Right kidney (tissue), 1 donor: ENCODE data around the gene CFAP46.

ENCODE experiments used
- DNase-seq: peaks from one replicate; pipeline ENCODE4 v3.0.0-alpha.2; 2016

CFAP46 gene

DNA sequence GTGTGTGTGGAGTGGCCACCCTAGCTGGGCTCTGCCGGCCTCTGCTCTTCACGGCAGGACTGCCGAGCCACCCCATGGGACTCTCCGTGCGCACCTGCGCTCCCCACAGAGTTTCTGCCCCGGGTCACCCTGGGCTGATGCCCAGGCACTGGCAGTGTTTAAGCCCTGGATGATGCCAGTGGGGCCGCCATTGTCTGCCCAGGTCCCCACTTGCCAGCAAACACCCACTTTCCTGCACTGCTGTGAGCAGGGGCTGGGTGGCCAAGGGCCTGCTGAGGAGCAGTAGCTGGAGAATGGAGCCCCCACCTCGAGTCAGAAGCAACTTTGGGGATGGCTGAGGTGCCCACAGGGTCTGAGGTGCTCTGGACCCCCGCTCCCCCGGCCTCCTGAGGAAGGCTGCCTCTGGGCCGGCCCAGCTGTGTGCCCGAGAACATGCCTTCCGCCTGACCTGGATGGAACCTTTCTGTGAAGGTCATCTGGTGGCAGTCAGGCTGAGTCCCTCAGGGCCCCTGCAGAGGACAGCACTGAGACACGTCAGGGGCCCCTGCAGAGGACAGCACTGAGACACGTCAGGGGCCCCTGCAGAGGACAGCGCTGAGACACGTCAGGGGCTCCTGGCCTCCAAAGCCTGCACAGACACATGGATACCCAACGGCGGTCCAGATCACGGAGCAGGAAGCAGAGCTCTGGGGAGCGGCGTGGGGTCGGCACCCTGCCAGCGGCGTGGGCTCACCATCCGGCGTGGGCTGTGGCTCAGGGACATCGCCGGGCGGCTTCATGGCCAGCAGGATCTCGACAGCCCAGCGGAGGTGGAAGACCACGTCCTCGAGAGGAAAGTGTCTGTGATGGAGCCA, 62.0 kb downstream of the CFAP46 start:
- DNase-seq: no peak

DNA sequence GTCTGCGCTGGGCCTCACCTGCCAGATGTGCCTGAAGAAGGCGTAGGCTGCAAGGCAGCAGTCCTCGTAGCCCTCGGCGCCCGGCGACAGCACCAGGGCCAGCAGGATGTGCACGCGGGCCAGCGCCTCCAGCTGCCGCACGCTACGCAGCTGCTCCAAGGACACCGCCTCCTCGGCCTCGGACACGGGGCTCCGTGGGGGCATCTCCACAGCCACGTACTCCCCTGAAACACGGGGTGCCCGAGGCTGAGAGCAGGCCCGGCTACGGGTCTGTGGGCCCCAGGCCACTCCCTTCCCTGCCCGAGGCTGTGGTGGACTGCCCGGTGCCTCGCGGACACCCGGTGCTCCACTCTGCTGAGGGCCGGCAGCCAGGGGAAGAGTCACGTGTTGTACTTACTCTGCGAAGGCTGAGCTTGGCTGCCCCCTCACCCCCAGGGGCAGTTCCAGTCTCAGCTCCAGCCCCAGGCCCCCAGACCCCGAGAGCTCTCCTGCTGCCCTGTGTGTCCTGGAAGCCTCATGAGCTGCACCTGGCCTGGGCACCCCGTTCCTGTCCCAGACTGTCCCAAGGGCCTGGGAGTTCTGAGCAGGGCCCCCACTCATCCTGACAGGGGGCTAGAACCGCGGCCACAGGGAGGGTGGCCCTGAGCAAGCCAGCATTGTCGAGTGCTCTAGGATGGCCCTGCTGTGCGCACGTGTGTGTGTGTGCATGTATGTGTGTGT, 62.8 kb downstream of the CFAP46 start:
- no peak for DNase-seq

DNA sequence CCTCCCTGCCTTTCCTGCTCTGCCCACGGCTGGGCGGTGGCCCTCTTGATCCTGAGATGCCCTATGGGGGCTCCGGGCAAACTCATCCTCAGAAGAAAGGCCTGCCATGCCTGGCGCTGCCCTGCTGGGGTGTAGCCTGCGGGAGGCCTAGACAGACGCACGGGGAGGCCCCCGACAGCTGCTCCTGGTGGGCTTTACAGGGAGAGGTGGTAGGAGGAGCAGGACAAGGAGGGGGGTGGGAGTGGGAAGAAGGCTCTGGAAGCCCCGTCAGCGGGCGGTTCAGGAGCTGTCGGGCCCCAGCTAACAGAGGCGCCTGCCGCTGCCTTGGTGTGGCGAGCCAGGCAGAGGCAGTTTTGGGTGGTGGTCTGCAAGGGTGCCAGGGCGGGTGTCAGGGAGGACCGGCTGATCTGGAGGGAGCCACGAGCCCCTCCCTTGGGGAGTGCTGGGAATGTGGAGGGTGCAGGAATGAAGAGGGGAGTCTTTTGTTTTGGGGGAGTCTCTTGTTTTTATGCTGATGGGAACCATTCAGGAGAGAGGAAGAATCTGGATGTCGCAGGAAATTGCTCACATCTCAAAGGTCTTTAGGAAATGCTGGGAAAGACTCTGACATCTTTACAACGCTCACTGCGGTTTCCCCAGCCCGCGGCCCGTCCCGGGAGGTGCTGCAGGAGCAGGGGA, 63.5 kb downstream of the CFAP46 start:
- DNase-seq: no peak

DNA sequence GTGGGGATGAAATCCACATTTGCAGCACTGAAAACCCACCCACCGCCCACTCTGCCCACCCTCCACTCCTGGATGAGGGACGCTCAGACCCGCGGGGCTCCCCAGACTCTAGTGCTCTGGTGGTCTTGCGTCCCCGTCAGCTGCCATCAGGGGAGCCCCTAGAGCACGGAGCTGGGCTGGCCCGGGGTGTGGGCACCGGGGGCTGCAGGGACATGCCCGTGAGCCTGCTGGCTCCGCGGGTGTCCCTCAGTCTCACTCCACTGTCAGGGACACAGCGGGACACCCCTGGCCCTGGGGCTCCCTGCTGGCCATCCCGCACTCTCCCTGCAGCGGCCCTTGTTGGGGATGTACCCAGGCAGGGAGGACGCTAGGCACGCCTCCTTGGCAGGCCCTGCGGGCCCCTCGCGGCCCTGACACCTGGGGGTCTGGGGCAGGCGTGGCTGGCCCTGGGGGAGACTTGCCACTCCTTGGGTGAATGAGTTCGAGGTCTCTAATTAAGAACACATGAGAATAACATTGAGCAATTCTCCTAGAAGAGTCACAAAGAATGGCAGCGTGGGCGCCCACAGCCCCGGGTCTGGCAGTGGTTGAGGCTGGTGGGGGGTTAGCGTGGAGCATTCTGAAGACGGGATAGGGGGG, 64.2 kb downstream of the CFAP46 start:
- no peak for DNase-seq

DNA sequence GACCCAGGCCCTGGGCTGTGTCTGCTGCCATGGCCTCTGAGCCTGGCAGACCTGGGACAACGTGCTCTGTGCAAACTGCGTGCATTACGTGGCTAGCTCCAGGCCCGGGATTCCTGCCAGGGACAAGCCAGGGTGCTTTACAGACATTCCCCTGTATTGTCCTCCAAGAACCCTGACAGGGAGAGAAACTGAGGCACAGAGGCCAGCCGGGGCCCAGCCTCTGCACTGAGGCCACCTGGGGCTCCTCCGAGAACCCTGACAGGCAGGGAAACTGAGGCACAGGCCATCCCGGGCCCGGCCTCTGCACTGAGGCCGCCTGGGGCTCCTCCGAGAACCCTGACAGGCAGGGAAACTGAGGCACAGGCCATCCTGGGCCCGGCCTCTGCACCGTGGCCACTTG, 64.9 kb downstream of the CFAP46 start:
- DNase-seq: no peak

DNA sequence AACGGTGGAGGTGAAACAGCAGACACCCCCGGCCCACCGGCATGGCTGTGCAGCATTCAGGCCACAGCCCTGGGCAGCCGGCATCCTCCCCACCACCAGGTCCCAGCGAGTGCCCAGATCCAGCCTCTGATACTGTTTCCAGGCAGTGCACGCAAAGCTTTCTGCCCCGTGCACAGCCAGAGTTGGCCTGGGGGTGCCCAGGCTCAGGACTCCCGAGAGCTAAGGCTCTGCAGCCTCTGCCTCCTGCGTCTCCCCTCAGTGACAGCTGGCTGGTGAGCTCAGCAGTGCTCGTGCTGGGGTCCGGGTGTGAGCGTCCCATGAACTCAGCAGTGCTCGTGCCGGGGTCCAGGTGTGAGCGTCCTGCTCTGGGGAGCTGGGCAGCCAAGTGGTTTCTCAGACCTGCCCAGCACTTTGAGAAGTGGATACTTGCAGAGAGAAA, 65.4 kb downstream of the CFAP46 start:
- no peak for DNase-seq

DNA sequence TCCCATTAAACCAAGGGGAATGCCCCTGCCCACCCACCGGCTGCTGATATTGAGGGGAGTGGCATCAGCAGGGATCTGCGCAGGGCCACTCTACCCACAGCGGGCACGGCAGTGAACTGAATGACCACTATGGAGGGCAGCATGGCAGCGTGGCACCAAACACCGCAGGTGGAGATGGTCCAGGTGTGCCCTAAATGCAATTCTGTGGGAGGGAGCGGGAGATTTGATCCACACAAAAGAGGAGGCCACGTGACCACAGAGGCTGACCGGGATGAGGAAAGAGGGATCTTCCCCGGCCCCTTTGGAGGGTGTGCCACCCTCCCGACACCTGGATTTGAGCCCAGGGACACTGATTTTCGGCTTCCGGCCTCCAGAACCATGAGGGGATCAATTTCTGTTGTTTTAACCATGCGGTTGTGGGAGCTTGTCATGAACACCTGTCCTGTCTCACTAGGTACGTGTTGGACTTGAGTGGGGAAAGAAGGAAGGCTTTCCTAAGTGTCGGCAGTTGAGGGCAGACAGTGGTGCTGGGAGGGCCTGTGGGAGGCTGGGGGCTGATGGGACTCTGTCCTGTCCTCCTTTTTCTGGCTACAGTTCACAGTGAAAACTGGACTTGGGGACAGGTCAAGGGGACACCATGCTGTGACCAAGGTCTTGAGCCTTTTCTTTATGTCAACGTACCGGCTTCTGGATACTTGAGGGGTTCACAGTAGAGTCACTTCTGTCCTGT, 66.1 kb downstream of the CFAP46 start:
- DNase-seq: no peak

DNA sequence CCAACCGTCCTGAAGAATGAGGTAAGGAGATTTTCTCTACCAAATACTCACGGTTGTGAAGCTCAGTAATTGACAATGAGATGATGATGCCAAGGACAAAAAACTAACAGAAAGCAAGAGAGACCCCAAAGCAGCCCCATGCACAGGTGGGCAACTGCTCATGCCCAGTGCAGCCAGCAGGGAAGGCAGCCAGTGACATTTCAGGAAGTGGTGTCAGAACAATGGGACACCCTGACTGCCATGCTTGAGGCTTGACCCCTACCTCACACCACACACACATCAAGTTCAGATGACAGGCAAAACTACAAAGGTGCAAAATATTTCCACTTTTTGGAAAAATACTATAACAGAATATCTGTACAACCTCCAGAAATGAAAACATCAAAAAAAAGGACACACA, 66.9 kb downstream of the CFAP46 start:
- no peak for DNase-seq

DNA sequence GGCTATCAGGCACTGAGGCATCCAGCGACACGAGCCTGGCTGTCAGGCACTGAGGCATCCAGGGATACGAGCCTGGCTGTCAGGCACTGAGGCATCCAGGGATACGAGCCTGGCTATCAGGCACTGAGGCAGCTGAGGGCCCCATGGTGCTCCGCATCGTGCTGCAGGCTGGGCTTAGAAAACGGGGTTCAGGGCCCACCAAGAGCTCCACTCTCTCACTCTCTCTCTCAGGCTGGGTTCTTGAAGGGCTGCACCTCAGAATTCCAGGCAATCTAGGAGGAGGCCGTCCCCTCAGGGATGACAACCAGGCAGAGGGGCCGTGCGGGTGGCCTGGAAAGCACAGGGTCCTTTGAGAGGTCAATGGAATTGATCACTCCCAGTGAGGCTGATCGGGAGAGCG, 69.0 kb downstream of the CFAP46 start:
- DNase-seq: no peak

DNA sequence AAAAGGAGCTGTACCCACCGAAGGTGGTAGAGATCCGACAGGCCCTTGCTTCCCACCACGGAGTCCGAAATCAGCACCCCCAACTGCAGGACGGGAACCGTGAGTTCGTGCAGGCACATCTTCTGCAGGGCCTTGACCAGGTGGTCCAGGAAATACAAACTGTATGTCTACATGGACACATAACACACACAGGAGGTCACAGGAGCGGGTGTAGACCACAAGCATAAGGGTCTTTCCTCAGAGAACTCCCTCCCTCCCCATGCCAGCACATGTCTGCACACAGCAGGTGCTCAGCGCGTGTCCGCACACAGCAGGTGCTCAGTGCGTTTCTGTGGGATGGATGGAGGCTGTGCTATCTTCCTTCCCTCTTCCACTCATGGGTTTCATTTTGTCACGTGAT, 69.7 kb downstream of the CFAP46 start:
- no peak for DNase-seq

DNA sequence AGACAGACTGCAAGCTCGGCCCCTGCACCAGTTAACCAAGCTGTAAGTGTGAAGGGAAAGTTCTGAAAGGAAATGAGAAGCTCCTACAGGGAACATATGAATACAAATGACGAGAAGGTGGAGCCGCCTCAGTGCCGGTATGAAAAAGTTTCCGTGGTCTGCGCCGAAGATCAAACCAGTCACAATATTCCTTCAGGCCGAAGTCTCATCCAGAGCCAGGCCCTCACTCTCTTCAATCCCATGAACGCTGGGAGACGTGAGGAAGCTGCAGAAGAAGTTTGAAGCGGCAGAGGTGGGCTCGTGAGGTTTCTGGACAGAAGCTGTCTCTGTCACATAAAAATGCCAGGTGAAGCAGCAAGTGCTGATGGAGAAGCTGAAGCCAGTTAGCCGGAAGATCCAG, 71.9 kb downstream of the CFAP46 start:
- DNase-seq: no peak

DNA sequence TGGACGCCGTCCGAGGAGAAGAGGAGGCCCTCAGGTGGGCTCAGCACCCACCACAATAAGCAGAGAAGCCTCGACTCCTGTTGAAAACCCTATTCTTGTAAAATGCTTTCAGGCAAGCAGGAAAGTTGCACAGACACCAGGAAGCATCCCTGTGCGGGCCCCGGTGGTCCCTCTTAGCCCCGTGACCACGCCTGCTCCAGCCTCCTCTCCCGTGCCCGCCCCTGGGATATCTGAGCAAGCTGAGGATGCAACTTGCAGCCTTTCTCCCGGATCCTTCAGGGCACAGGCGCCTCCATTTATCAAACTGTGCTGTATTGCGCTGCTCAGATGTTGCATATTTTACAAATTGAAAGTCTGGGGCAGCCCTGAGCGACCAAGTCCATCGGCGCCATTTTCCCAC, 72.7 kb downstream of the CFAP46 start:
- no peak for DNase-seq

DNA sequence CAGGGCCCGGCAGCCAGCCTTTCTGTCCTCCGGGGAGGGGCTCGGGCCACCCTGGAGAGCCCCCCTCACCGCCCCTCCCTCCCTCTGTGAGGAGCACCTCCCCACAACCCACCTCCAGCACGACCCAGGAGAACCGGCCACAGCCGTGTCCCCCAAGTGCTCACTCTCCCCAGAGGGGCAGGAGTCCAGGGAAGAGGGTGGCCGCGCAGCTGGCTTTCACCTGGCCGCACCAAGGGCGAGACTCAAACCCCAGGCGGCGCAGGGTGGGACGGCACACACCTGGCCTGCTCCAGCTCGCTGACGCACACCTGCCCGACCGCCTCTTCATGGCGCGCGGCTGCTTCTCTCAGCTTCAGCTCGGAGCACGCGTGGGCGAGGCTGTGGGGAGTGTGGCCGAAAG, 73.4 kb downstream of the CFAP46 start:
- no peak for DNase-seq

DNA sequence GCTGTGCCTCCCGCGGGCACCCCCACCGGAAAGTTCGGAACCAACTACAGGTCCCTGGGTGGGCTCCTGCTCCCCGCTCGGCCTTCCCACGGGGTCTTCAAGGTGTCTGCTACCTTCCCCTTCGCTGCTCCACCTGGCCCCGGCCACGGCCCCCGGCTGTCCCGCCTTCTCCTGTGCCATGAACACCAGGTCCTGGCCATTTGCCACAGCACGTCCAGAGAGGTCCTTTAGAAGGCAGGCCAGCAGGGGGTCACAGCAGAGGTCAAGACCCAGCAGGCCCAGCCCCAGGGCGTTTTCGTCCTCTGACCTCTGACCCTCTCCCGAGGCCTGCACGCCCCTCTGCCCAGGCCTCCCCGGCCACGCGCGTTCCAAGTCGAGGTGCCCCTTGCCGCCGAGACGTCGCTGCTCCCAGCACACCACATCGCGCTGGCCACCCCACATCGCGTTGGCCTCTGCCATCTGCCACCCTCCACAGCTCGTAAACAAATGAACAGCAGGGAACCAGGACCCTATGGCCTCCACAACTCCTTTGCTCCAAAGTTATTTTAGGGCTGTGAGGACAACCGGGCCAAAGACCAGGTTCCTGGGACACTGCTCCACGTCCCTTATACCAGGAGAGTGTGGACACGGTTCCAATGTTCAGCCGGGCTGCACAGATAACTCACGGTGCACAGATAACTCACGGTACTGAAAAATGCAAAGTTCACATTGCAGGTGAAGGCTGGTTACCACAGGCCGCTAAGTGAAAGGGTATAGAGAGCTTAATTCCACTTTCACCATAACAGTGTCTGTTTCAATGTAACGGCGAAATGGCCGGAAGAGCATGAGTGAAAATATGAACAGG, 74.3 kb downstream of the CFAP46 start:
- no peak for DNase-seq

DNA sequence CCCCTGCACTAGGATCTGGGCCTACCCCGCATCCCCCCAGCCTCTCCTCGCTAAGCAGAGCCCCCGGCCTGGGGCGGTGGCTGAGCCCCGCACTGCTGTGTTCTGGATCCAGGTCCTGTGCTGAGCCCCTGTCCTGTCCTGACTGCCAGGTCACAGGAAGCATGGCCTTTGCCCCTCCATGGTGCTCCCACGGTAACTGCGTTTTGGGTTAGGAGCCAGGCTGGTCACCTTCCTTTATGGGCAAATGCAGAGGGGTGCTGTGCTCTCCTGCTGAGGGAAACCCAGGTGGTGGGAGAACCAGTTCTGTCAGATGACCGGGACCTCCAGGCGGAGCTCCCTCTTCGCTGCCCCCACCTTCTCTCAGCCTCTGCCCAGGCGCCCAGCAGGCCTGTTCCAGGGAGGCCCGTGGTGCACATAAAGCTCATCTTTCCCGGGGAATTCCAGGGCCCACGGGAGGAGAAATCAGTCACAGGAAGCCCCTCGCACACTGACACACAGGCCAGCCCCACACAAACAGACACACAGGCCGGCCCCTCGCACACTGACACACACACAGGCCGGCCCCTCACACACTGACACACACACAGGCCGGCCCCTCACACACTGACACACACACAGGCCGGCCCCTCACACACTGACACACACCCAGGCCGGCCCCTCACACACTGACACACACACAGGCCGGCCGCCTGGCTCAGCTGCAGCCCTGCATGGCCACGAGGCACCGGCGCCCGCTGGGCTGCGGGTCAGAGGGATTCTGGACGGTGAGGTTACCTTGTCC, 75.6 kb downstream of the CFAP46 start:
- no peak for DNase-seq

DNA sequence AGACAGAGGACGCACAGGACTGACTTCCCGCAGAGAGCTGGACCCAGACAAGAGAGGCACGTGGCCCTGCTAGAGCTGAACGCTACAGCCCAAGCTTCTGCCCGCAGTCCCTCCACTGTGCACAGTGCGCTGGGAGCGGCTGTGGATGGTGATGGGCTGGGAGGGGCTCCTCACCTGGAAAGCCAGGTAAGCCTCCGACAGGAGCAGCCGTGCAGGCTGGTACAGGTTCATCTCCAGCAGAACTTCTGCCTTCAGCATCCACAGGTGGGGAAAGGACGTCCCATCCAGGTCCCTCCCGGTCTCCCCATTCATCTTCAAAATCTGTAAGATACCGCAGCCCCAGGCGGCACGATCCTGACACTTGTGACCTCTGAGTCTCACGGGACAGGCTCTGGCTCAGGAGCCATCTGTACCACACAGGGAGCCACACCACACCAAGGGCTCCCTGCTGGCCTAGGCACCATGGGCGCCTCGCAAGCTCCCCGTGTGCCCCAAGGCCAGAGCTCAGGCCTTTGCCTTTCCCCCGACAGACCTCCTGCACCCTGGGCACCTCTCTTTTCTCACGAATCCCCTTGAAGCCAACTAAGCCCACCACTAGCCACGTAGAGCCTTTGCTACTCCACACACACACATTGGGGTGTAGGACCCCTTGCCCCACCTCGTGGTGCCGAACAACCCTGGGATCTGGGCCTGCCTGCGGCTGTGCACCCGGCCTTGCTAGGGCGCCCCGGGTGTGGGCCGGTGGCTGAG, 76.3 kb downstream of the CFAP46 start:
- no peak for DNase-seq

DNA sequence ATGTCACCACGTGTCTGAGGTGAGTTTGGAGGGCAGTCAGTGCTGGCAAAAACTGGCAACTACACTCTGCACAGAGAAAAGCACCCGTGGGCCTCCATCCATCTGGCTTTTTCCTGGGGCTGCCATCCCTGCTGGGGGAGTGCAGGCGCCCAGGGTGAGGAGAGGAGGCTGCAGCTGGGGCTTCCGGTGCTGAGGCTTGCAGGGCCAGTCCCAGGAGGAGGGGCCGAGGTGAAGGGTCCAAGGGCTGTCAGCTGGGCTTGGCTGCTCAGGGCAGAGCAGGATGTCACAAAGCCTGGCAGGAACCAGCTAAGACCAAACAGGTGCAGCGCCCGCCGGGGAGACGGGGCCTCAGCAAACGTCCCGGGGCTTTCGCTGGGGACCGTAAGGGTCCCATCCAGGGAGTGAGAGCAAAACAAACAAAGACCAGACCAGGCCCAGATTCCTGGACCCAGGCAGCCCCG, 77.2 kb downstream of the CFAP46 start:
- no peak for DNase-seq

DNA sequence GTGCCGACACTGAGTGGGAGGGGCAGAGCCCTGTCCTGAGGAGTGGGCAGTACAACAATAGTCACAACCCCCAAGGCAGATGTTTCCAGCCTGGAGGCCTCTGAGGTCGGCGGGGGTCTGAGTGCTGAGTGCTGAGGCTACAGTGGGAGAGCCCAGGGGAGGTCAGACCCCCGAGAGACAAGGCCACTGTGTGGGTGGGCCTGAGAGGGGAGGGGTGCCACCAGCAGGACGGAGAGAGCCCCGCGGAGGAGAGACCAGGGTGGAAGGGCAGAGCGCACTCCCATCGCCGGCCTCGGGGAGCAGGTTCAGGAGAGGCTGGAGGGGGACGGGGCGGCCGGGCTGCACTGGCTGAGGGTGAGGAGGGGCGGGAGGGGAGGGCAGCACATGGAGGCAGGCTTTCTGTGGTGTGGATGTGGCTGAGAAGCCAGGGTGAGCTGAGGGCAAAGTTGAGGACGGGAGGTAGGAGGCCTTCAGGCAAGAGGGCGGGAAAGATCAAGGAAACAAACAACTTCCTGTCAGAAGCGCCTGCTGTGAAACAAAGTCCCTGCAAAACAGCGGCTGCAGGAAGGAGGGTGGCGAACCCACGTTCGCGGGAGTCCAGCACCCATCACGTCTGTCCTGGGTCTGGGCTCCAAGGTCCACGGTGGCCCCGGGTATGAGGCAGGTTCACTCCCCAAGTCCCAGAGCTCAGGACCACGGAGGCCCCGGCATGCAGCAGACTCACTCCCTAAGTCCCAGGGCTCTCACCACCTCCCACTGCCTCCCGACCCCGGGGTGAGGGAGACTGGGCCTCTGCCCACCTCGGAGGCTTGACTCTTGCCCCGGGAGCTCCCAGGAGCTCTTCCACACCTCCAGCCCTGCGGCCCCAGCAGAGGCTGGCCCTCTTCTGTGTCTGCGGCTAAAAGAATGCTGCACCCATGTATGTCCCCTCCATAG, 79.6 kb downstream of the CFAP46 start:
- DNase-seq: no peak
